Activated effector memory CD4-positive, alpha-beta T cell treated with anti-CD3 and anti-CD28 coated beads, Interleukin-2, amount 50 U/mL, for 16 hours (primary cell): ENCODE data around the gene BCAS3.
"Not testable (repeated sequence)": the region's sequence is repeated elsewhere in the genome, so short reads cannot be mapped to it uniquely, and the experiment has no call there.

Source experiments
- DNase-seq: peaks from one replicate; pipeline ENCODE4 v3.0.0-alpha.2; 2020

The BCAS3 gene

GRCh38 chr17:61017317-61018006 is 339.8 kb downstream of the BCAS3 start:
- no peak for DNase-seq

- DNase-seq: no peak
Observed at GRCh38 chr17:61018938-61019337, 341.3 kb downstream of the BCAS3 start.

- no peak for DNase-seq
Observed at GRCh38 chr17:61023996-61024395, 346.3 kb downstream of the BCAS3 start.

- DNase-seq: no peak
Observed at GRCh38 chr17:61026818-61027217, 349.2 kb downstream of the BCAS3 start.

GRCh38 chr17:61029181-61029580 is 351.5 kb downstream of the BCAS3 start:
- no peak for DNase-seq

- no peak for DNase-seq
Observed at GRCh38 chr17:61040666-61041065, 363.0 kb downstream of the BCAS3 start.

GRCh38 chr17:61042348-61042747 is 364.7 kb downstream of the BCAS3 start:
- DNase-seq: not testable (repeated sequence)

- DNase-seq: no peak
Observed at GRCh38 chr17:61047515-61047914, 369.9 kb downstream of the BCAS3 start.

GRCh38 chr17:61048376-61049106 is 370.9 kb downstream of the BCAS3 start:
- DNase-seq: no peak

GRCh38 chr17:61053469-61053868 is 375.8 kb downstream of the BCAS3 start:
- DNase-seq: no peak

- DNase-seq: no peak
Observed at GRCh38 chr17:61054436-61054835, 376.8 kb downstream of the BCAS3 start.

GRCh38 chr17:61057257-61057656 is 379.6 kb downstream of the BCAS3 start:
- DNase-seq: no peak

- DNase-seq: no peak
Observed at GRCh38 chr17:61058066-61058465, 380.4 kb downstream of the BCAS3 start.

- no peak for DNase-seq
Observed at GRCh38 chr17:61063528-61063927, 385.9 kb downstream of the BCAS3 start.

- no peak for DNase-seq
Observed at GRCh38 chr17:61064087-61064951, 386.7 kb downstream of the BCAS3 start.

GRCh38 chr17:61065263-61065773 is 387.7 kb downstream of the BCAS3 start:
- DNase-seq: no peak

- no peak for DNase-seq
Observed at GRCh38 chr17:61066062-61066461, 388.4 kb downstream of the BCAS3 start.

- no peak for DNase-seq
Observed at GRCh38 chr17:61070649-61071048, 393.0 kb downstream of the BCAS3 start.

- DNase-seq: no peak
Observed at GRCh38 chr17:61072648-61073047, 395.0 kb downstream of the BCAS3 start.

GRCh38 chr17:61073131-61073530 is 395.5 kb downstream of the BCAS3 start:
- DNase-seq: no peak

GRCh38 chr17:61073799-61074513 is 396.3 kb downstream of the BCAS3 start:
- no peak for DNase-seq

GRCh38 chr17:61075988-61076387 is 398.3 kb downstream of the BCAS3 start:
- DNase-seq: no peak

GRCh38 chr17:61076621-61077031 is 399.0 kb downstream of the BCAS3 start:
- no peak for DNase-seq
